SK-N-SH (cell line): Measurements from ENCODE around the gene SLC17A7. TPM values are rescaled to one million over a fixed set of nuclear protein-coding genes. Genes with fewer than 3 reads are reported as not detected.

ENCODE experiments used
- CTCF ChIA-PET: fragments of 300-600, 350-600 bp; formaldehyde crosslinking; extraction: SDS; loops from one replicate; lab custom pipeline; 2021; lab: Yijun Ruan, JAX
- POLR2A ChIA-PET: fragments of 350-600 bp; sonication (Branson Sonifier 250); formaldehyde crosslinking; extraction: SDS; loops from one replicate; lab custom pipeline; 2020; ENCODE audit warnings: antibody characterized with exemption, inconsistent platforms; lab: Yijun Ruan, JAX
- DNase-seq: peaks from one replicate; pipeline ENCODE4 v3.0.0; 2012
- H2AFZ ChIP-seq: fragments of 200-600 bp; sonication (generic); 2 replicates; pipeline ENCODE4 v1.8.1; 2016; ENCODE audit warnings: antibody characterized with exemption, mild to moderate bottlenecking, low read depth
- H3F3A ChIP-seq: fragments of 200-600 bp; sonication (generic); replicated peaks from 2 replicates; pipeline ENCODE3; 2016; ENCODE audit warnings: antibody characterized with exemption, mild to moderate bottlenecking; ENCODE audit not compliant: insufficient read depth
- H3K27ac ChIP-seq, 2 experiments: fragments of 200-500 bp in 1 of 2; fragments of 200-600 bp in 1 of 2; sonication (Bioruptor generic) in 1 of 2; sonication (generic), shearing (Covaris generic) in 1 of 2; 2 replicates each; pipeline versions ENCODE4 v1.5.1 to v1.6.1; 2014 to 2016; ENCODE audit warnings: low read depth in 2 of 2, inconsistent platforms in 1 of 2, low read length in 1 of 2, mild to moderate bottlenecking in 1 of 2, mixed read lengths in 1 of 2
- H3K27me3 ChIP-seq: fragments of 200-600 bp; sonication (generic), shearing (Covaris generic); 2 replicates; pipeline ENCODE4 v1.6.1; 2016; ENCODE audit warnings: mixed run types; ENCODE audit not compliant: insufficient read depth
- H3K36me3 ChIP-seq, 2 experiments: fragments of 200-500 bp in 1 of 2; fragments of 200-600 bp in 1 of 2; sonication (Bioruptor generic) in 1 of 2; sonication (generic) in 1 of 2; replicated peaks in 1 of 2; 2 replicates each; pipeline versions ENCODE3 to v1.5.1; 2014 to 2016; ENCODE audit warnings: low read length in 1 of 2, mild to moderate bottlenecking in 1 of 2; ENCODE audit not compliant: insufficient read depth in 2 of 2, control insufficient read depth in 1 of 2
- H3K4me1 ChIP-seq, 2 experiments: fragments of 200-500 bp in 1 of 2; fragments of 200-600 bp in 1 of 2; sonication (Bioruptor generic) in 1 of 2; sonication (generic), shearing (Covaris generic) in 1 of 2; 2 replicates each; pipeline versions ENCODE4 v1.5.1 to v1.6.1; 2014 to 2016; ENCODE audit warnings: low read depth in 1 of 2, low read length in 1 of 2, mixed run types in 1 of 2; ENCODE audit not compliant: insufficient read depth in 2 of 2, control insufficient read depth in 1 of 2
- H3K4me2 ChIP-seq: fragments of 200-600 bp; sonication (generic), shearing (Covaris generic); 2 replicates; pipeline ENCODE4 v1.6.1; 2017; ENCODE audit warnings: mixed run types
- H3K4me3 ChIP-seq, 2 experiments: fragments of 200-500 bp in 1 of 2; fragments of 200-600 bp in 1 of 2; sonication (Bioruptor generic) in 1 of 2; sonication (generic), shearing (Covaris generic) in 1 of 2; 2 replicates each; pipeline versions ENCODE4 v1.5.1 to v1.8.1; 2014 to 2016; ENCODE audit warnings: low read depth in 2 of 2, inconsistent platforms in 1 of 2, low read length in 1 of 2, mild to moderate bottlenecking in 1 of 2, mixed read lengths in 1 of 2, moderate library complexity in 1 of 2
- H3K79me2 ChIP-seq: fragments of 200-600 bp; sonication (generic); 2 replicates; pipeline ENCODE4 v1.8.1; 2017; ENCODE audit warnings: mild to moderate bottlenecking; ENCODE audit not compliant: insufficient read depth
- H3K9ac ChIP-seq: fragments of 200-600 bp; sonication (generic); 2 replicates; pipeline ENCODE4 v1.6.1; 2017; ENCODE audit warnings: mixed run types
- H3K9me2 ChIP-seq: fragments of 200-600 bp; sonication (generic); 2 replicates; pipeline ENCODE4 v1.6.1; 2017; ENCODE audit warnings: mixed run types
- H3K9me3 ChIP-seq: fragments of 200-600 bp; sonication (generic); 2 replicates; pipeline ENCODE4 v1.6.1; 2017; ENCODE audit warnings: mixed run types, mild to moderate bottlenecking, moderate library complexity
- H4K20me1 ChIP-seq: fragments of 200-600 bp; sonication (generic); 2 replicates; pipeline ENCODE4 v1.6.1; 2017; ENCODE audit warnings: mild to moderate bottlenecking, mixed run types; ENCODE audit not compliant: insufficient read depth
- CHD2 ChIP-seq: fragments of 150-350 bp; IDR thresholded peaks from 2 replicates; pipeline ENCODE4 v1.6.1; 2018; ENCODE audit warnings: low read length; ENCODE audit not compliant: partially characterized antibody
- CTCF ChIP-seq: fragments of 200-600 bp; sonication (generic); IDR thresholded peaks from 2 replicates; pipeline ENCODE4 v1.6.1; 2017; ENCODE audit warnings: antibody characterized with exemption, mild to moderate bottlenecking, moderate library complexity
- FOSL2 ChIP-seq: IDR thresholded peaks from 2 replicates; pipeline ENCODE4 v1.4.0; 2012; ENCODE audit warnings: low read depth, mild to moderate bottlenecking, moderate library complexity, borderline replicate concordance
- GABPA ChIP-seq: IDR thresholded peaks from 2 replicates; pipeline ENCODE4 v1.4.0; 2012; ENCODE audit warnings: low read depth, mild to moderate bottlenecking
- NRF1 ChIP-seq: IDR thresholded peaks from 2 replicates; pipeline ENCODE4 v1.6.1; 2012; ENCODE audit warnings: low read depth, mild to moderate bottlenecking, low read length
- RAD21 ChIP-seq: IDR thresholded peaks from 2 replicates; pipeline ENCODE4 v1.6.1; 2012; ENCODE audit warnings: mild to moderate bottlenecking, low read length
- RFX5 ChIP-seq: IDR thresholded peaks from 2 replicates; pipeline ENCODE4 v1.6.1; 2012; ENCODE audit warnings: mild to moderate bottlenecking, improper control_type of control experiment, low read length
- TCF12 ChIP-seq: IDR thresholded peaks from 2 replicates; pipeline ENCODE4 v1.4.0; 2012
- WGBS: methylation state at CpG from one replicate; pipeline ENCODE4 v1.1.6; 2017; ENCODE audit warnings: low lambda C conversion rate; 5-methylcytosine and 5-hydroxymethylcytosine counted together
- polyA plus RNA-seq, 3 experiments: library from polyadenylated mRNA; depleted of rRNA; stranded (reverse); fragments of >200 nt; gene quantifications; 2 replicates each; pipeline ENCODE4 v1.2.3, GENCODE V29; 2012
- TF ChIP-seq, protein P1 (sequence below): IDR thresholded peaks from 2 replicates; pipeline ENCODE4 v1.4.0; 2012; ENCODE audit warnings: low read depth
- TF ChIP-seq, protein P2 (sequence below): IDR thresholded peaks from 2 replicates; pipeline ENCODE4 v1.4.0; 2012; ENCODE audit warnings: low read depth, borderline replicate concordance
- TF ChIP-seq, protein P3 (sequence below): fragments of 150-350 bp; IDR thresholded peaks from 2 replicates; pipeline ENCODE4 v1.6.1; 2016; ENCODE audit warnings: mild to moderate bottlenecking, low read depth, low read length
- TF ChIP-seq, protein P4 (sequence below): IDR thresholded peaks from 2 replicates; pipeline ENCODE4; 2012

SLC17A7 gene
- polyA plus RNA-seq, 1 of the 3 experiments (the other 2 are of a cell fraction): 0.59 TPM

DNA sequence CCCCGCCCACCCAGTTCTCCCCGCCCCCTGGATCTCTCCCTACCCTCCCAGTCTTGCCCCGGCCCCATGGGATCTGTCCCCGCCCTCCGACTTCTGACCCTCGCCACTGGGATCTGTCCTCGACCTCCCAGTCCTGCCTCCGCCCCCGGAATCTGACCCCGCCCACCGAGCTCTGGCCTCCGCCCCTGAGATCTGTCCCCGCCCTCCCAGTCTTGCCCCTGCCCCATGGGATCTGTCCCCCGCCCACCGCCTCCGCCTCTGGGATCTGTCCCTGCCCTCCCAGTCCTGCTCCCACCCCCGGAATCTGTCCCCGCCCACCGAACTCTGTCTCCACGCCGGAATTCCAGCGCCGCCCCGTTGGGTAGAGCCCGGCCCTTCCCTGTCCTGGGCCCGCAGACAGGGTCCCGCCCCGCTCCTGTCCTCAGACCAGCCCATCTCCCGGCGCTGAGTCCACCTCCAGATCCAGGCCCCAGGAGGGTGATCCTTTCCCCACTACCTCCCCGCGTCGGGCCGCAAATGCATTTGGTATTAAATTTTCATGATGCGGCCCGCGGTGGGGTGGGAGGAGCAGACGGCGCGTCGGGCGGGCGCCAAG, 1.5 kb upstream of the SLC17A7 start:
- Histone ChIP-seq H3K36me3 (peaks cover 0 to 4% of the 10 kb centered on the region in 2 experiments), H4K20me1 (no peaks in the 10 kb centered on the region; the same call in 1 of the 2 replicates), H3K79me2 (no peaks in the 10 kb centered on the region), H3K27me3 (peaks cover 39% of the 10 kb centered on the region), H3F3A (peaks cover 22% of the 10 kb centered on the region), H3K4me3 (peak overlapping the region; percentile 62 to 66), H3K9me2 (no peaks in the 10 kb centered on the region), H3K27ac (peak overlapping the region; percentile 54 to 79), H3K4me2 (peak overlapping the region; percentile 96), H3K9me3 (no peaks in the 10 kb centered on the region), H2AFZ (peak overlapping the region; percentile 98), H3K4me1 (peaks cover 0 to 22% of the 10 kb centered on the region in 2 experiments; a peak in 1 of 4 replicates), H3K9ac (peak overlapping the region; percentile 57; the same call in 1 of the 2 replicates)
- 2% methylated on average over 42 of the region's 43 CpGs for WGBS
- peak; percentile 91 for DNase-seq
- ChIA-PET CTCF (interaction anchor here (0.7 to 11.2 kb wide), 19 partner anchors 8 to 214 kb away, joined by 3 to 149 read pairs (median 5); partner anchors contain the start of genes DKKL1, KASH5 and PIH1D1), POLR2A (interaction anchor here (1.4 kb wide), 1 partner anchor 9 kb away, joined by 4 read pairs; the partner anchor contains the start of gene PIH1D1)
- TF ChIP-seq TCF12: no peak
- TF ChIP-seq, protein P1, sequence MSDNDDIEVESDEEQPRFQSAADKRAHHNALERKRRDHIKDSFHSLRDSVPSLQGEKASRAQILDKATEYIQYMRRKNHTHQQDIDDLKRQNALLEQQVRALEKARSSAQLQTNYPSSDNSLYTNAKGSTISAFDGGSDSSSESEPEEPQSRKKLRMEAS: no peak

GRCh38 chr19:49442354-49442753, 1.0 kb upstream of the SLC17A7 start:
- no peaks in the 10 kb centered on the region for H3K9me2 ChIP-seq
- DNase-seq: no peak
- peak overlapping the region; percentile 96 for H3K4me2 ChIP-seq
- TF ChIP-seq FOSL2: no peak
- TF ChIP-seq, protein P2, sequence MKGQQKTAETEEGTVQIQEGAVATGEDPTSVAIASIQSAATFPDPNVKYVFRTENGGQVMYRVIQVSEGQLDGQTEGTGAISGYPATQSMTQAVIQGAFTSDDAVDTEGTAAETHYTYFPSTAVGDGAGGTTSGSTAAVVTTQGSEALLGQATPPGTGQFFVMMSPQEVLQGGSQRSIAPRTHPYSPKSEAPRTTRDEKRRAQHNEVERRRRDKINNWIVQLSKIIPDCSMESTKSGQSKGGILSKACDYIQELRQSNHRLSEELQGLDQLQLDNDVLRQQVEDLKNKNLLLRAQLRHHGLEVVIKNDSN: no peak
- TF ChIP-seq CHD2: no peak
- TF ChIP-seq, protein P3, sequence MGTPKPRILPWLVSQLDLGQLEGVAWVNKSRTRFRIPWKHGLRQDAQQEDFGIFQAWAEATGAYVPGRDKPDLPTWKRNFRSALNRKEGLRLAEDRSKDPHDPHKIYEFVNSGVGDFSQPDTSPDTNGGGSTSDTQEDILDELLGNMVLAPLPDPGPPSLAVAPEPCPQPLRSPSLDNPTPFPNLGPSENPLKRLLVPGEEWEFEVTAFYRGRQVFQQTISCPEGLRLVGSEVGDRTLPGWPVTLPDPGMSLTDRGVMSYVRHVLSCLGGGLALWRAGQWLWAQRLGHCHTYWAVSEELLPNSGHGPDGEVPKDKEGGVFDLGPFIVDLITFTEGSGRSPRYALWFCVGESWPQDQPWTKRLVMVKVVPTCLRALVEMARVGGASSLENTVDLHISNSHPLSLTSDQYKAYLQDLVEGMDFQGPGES: no peak
- TF ChIP-seq GABPA: no peak
- TF ChIP-seq RAD21: no peak
- TF ChIP-seq, protein P4, sequence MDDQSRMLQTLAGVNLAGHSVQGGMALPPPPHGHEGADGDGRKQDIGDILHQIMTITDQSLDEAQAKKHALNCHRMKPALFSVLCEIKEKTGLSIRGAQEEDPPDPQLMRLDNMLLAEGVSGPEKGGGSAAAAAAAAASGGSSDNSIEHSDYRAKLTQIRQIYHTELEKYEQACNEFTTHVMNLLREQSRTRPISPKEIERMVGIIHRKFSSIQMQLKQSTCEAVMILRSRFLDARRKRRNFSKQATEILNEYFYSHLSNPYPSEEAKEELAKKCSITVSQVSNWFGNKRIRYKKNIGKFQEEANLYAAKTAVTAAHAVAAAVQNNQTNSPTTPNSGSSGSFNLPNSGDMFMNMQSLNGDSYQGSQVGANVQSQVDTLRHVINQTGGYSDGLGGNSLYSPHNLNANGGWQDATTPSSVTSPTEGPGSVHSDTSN: no peak
- no peak for TF ChIP-seq RFX5
- TF ChIP-seq CTCF: no peak
- no peak for TF ChIP-seq NRF1
- H3K4me1 ChIP-seq: peaks cover 0 to 22% of the 10 kb centered on the region in 2 experiments; a peak in 1 of 4 replicates
- peak overlapping the region; percentile 59 to 62 for H3K4me3 ChIP-seq
- peaks cover 22% of the 10 kb centered on the region for H3F3A ChIP-seq
- H3K9ac ChIP-seq: no peak overlapping the region
- H3K79me2 ChIP-seq: no peaks in the 10 kb centered on the region
- H3K9me3 ChIP-seq: no peaks in the 10 kb centered on the region
- H4K20me1 ChIP-seq: no peaks in the 10 kb centered on the region; the same call in 1 of the 2 replicates
- H3K36me3 ChIP-seq: peaks cover 0 to 4% of the 10 kb centered on the region in 2 experiments
- CTCF ChIA-PET: interaction anchor here (1.0 to 11.2 kb wide), 15 partner anchors 8 to 213 kb away, joined by 3 to 149 read pairs (median 5); partner anchors contain the start of genes DKKL1, KASH5 and PIH1D1
- H3K27me3 ChIP-seq: peaks cover 44% of the 10 kb centered on the region
- WGBS: 3% methylated on average over 11 of the region's 11 CpGs
- peak overlapping the region; percentile 76; the same call in 1 of the 2 replicates for H2AFZ ChIP-seq
- no peak overlapping the region; a peak in 1 of 4 replicates for H3K27ac ChIP-seq
- POLR2A ChIA-PET: interaction anchor here (1.4 kb wide), 1 partner anchor 9 kb away, joined by 4 read pairs; the partner anchor contains the start of gene PIH1D1
